HepG2 (cell line): ENCODE data around the gene RANBP2.

ENCODE experiments used
- GATAD2A ChIP-seq: IDR thresholded peaks from 2 replicates; pipeline ENCODE4 v1.6.1; 2016
- MYC ChIP-seq: sonication (generic); formaldehyde crosslinking; IDR thresholded peaks from 2 replicates; pipeline ENCODE4 v1.9.0; 2021; ENCODE audit warnings: missing genetic modification reagents, borderline replicate concordance
- ZNF121 ChIP-seq: sonication (generic); formaldehyde crosslinking; IDR thresholded peaks from 2 replicates; pipeline ENCODE4 v1.5.0; 2020; ENCODE audit warnings: mild to moderate bottlenecking, missing genetic modification reagents
- TF ChIP-seq, protein P1 (sequence below): sonication (generic); formaldehyde crosslinking; IDR thresholded peaks from 2 replicates; pipeline ENCODE4 v1.5.0; 2020; ENCODE audit warnings: mild to moderate bottlenecking, missing genetic modification reagents, moderate library complexity

- TF ChIP-seq MYC (CRISPR knock-in tag) (no peak), ZNF121 (no peak), GATAD2A (CRISPR knock-in tag) (no peak)
- TF ChIP-seq, protein P1, sequence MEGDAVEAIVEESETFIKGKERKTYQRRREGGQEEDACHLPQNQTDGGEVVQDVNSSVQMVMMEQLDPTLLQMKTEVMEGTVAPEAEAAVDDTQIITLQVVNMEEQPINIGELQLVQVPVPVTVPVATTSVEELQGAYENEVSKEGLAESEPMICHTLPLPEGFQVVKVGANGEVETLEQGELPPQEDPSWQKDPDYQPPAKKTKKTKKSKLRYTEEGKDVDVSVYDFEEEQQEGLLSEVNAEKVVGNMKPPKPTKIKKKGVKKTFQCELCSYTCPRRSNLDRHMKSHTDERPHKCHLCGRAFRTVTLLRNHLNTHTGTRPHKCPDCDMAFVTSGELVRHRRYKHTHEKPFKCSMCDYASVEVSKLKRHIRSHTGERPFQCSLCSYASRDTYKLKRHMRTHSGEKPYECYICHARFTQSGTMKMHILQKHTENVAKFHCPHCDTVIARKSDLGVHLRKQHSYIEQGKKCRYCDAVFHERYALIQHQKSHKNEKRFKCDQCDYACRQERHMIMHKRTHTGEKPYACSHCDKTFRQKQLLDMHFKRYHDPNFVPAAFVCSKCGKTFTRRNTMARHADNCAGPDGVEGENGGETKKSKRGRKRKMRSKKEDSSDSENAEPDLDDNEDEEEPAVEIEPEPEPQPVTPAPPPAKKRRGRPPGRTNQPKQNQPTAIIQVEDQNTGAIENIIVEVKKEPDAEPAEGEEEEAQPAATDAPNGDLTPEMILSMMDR (CRISPR knock-in tag), result no peak
These were observed 87.3 kb downstream of the RANBP2 start for GRCh38 chr2:108806371-108807113.
